HG03457 (cell line): ENCODE data around the gene HSBP1L1.
"Not testable (repeated sequence)": the region's sequence is repeated elsewhere in the genome, so short reads cannot be mapped to it uniquely, and the experiment has no call there.

Experiments used
- ATAC-seq: cut with Tn5 transposase; IDR thresholded peaks from one replicate; pipeline ENCODE4 v1.9.1; 2021; ENCODE audit warnings: moderate number of reproducible peaks; ENCODE audit not compliant: unreplicated experiment

The HSBP1L1 gene

DNA sequence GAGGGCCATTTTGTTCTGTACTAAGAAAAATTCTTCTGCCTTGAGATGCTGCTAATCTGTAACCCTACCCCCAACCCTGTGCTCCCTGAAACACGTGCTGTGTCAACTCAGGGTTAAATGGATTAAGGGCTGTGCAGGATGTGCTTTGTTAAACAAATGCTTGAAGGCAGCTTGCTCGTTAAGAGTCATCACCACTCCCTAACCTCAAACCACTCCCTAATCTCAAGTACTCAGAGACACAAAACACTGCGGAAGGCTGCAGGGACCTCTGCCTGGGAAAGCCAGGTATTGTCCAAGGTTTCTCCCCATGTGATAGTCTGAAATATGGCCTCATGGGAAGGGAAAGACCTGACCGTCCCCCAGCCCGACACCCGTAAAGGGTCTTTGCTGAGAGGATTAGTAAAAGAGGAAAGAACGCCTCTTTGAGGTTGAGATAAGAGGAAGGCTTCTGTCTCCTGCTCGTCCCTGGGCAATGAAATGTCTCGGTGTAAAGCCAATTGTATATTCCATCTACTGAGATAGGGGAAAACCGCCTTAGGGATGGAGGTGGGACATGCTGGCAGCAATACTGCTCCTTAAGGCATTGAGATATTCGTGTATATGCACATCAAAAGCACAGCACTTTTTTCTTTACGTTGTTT lies 4.2 kb upstream of the HSBP1L1 start:
- ATAC-seq = not testable (repeated sequence)

DNA sequence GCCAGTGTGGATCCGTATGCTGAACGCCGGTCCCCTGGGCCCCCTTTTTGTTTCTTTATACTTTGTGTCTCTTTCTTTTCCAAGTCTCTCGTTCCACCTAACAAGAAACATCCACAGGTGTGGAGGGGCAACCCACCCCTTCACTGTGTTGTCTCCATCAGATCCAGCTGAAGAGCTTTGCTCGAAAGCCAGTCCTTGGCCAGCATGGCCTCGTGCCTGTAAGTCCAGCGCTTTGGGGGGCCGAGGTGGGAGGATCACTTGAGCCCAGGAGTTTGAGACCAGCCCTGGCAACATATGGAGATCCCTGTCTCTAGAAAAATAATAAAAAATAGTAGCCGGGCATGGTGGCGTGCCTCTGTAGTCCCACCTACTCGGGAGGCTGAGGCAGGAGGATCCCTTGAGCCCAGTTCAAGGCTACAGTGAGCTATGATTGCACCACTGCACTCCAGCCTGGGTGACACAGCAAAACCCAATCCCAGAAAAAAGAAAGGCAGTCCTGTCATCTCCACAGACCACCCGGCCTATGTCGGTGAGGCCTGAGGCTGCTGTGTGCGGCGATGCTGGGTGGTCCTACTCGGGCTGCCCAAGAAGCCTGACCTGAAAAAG lies 3.4 kb upstream of the HSBP1L1 start:
- ATAC-seq = no peak

DNA sequence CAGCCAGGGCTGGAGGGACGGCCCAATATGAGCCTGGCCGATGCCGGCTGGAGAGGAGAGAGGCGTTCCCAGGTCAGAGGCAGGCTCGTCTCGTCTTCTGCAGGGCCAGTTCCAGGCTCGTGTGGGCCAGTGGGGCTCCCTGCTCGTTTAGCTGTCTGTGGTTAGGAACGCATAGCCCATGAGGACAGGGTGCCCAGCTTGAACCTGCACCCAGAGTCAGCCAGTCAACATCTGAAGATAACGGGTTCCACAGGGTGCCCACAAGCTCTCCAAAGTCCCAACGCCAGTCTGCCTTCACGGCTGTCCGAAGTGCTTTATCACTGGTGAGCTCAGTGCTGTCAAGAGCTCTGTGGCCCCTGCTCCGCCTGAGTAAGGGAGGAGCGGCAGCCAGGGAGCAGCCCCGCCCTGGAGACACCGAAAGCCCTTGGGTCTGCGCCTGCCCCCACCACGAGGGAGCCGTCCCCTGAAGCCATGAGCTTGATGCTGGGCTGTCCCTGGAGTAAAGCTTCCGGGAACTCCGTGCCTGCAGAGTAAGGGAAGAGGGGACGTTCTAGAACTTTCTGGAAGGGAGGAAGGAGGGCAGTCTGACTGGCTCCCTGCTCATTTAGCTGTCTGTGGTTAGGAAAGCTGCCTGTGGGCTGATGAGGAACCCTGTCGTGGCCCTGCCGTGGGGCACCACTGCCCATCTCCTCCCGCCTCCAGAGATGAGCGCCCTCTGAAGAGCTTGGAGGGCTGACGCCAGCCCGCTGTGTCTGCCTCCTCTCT lies 2.7 kb upstream of the HSBP1L1 start:
- ATAC-seq = no peak

DNA sequence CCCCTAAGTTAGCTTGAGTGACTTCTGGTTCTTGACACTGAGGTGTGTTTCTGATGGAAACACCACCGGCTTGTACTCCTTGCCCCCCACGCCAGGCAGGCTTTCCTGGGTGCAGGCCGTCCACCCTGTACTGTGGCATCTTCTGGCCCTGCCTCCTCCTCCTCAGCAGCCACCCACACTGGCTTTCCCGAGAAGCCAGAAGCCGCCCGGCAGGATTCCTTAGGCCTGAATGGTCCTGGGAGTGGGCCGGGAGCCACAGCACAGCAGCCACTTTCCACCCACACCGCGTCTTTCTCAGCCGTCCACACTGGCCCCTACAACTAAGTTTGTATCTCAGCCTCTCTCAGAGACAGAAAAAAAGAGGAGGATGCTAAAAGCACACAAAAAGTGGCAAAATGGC lies 2.1 kb upstream of the HSBP1L1 start:
- ATAC-seq = no peak

DNA sequence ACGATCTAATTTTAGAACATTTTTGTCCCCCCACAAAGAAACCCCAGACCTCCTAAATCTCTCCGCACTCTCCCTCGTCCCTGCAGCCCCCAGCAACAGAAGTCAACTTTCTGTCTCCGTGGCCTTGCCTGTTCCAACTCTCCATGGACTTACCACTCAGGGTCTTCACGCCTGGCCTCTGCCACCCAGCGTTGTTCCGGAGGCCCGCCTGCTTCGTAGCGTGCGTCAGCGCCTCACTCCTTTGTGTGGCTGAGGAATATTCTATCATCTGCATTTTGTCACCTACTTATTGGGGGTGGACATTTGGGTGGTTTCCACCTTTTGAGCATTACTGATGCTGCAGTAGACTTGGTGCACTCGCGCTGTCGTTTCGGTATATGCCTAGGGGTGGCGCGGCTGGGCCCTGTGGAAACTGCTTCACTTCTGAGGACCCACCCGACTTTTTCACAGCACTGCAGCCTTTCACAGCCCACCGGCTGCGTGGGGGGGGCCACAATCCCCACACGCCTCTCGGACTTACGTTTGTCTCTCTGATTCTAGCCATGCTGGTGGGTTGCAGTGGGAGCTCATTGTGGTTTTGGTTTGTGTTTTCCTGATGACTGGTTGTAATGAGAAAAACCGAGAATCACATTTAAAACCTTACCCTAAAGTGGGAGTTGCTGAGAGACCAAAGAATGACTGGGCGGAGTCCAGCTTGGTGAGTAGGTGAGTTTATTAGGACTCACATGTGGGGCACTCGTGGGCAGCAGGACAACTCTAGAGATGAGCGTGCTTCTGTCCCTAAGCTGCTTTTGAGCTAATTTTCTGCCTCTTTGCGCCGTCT lies 1.4 kb upstream of the HSBP1L1 start:
- ATAC-seq = peak; percentile 58

DNA sequence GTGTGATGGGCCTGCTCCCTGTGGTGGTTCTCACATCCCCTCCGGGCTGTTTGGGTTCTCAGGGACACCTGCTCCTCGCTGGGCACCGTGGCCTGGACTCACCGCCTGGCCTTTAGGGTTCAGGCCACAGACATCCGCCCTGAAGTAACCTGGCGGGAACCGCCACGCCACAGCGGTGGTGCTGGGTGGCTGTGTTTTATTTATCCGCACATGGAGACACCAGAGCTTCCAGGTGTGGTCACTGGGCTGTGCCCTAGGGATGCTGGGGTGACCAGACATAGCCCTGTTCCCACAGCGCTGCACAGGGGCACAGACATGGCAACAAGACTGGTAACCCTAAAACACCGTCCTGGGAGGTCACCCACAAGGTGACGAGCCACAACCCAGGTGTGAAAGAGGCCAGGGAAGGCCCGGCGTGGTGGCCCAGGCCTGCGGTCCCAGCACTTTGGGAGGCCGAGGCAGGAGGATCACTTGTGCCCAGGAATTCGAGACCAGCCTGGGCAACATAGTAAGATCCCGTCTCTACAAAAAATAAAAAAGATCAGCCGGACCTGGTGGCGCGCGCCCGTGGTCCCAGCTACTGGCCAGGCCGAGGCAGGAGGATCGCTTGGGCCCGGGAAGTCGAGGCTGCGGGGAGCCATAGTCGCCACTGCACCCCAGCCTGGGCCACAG lies 649 bp upstream of the HSBP1L1 start:
- no peak for ATAC-seq

DNA sequence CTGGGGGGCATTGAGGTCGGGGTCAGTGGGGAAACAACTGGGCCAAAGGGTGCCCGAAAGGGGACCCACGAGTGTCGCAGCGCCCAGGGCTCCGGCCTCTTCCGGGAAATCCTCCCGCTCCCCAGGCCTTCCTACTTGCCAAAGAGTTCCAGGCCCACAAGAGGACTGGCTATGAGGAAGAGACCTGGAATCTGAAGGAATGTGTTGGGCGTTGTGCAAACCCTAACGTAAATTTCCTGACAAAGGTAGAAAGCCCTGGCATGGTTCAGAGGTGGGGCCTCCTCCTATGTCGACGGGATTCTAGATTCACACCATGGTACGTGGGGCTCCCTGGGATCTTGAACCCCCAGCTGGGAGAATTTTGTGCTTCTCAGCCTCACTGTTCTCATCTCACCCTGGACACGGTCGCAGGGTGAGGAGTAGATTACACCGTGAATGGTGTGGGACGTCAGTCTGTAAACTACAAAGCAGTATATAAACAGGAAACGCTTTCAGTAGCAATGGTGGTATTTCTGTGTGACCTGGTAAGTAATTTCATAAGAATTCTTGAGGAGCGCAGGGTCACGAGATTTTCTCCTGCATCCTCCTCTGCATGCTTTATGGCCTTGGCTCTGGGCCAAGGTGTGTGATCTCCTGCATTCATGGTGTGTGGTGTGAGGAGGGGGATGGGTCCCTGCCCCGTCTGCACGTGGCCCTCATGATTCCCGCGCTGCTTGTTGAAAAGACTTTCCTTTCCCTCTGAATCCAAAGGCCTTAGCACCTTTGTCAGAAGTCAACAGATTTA lies 868 bp downstream of the HSBP1L1 start:
- ATAC-seq = no peak

DNA sequence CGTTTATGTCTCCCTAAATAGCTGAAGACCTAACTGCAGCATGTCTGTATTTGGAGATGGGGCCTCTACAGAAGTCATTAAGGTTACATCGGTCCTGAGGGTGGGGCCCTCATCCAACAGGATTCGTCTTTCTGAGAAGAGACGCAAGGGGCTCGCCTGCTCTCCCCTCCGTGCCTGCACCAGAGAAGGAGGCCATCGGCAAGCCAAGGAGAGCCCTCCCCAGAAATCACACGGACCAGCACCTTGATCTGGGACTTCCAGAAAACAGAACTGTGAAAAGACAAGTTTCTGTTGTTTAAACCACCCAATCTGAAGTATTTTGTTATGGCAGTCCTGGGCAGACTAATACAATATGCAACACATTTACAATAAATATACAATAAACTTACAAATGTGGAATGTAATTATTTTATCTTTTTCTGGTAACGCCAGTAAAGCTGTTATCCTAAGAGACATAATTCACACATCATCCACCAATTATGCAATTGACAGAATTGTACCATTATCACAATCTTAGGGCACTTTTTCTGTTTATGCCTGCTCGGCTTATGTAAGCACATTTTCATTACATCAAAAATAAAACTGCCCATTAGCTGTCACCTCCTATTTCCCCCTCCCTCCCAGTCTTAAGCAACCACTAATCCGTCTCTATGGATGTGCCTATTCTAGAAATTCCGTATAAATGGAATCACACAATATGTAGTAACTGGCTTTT lies 6.1 kb downstream of the HSBP1L1 start:
- no peak for ATAC-seq

DNA sequence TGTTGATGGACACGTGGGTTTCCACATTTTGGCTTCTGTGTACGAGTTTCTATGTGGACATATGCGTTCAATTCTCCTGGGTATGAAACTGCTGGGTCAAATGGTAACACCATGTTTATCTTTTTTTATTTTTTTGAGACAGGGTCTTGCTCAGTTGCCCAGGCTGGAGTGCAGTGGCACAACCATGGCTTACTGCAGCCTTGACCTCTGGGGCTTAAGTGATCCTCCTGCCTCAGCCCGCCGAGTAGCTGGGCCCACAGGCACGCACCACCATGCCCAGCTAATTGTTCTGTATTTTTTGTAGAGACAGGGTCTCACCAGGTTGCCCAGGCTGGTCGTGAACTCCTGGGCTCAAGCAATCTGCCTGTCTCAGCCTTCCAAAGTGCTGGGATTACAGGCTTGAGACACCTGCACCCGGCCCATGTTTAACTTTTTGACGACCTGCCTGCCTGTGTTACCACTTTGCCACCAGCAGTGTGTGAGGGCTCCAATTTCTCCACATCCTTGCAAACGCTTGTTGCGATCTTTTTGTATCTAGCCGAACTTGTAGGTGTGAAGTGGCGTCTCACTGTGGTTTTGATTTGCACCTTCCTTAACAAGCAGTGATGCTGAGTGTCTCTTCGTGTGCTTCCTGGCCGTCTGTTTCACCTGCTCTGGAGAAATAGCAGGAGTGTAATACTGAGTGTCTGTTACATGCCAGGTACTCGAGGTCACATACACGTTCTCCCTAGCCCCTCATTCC lies 6.9 kb downstream of the HSBP1L1 start:
- no peak for ATAC-seq

DNA sequence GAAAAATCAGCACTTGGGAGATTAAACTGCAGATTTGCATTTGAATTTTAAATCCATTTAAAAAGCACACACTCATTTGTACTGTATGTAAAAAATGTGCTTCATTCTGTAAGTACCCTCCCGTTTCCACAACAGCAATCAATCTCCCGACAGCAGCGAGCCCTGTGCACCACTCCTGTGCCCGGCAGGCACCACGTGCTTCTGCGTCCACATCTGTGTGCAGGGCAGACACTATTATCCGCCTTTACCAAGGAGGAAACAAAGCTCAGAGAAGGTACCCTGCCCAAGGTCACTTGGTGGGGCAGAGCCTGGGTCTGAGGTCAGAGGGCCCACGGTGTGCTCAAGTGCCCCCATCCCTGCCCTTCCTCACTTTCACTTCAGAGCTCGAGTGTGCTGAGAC lies 7.5 kb downstream of the HSBP1L1 start:
- ATAC-seq = no peak

DNA sequence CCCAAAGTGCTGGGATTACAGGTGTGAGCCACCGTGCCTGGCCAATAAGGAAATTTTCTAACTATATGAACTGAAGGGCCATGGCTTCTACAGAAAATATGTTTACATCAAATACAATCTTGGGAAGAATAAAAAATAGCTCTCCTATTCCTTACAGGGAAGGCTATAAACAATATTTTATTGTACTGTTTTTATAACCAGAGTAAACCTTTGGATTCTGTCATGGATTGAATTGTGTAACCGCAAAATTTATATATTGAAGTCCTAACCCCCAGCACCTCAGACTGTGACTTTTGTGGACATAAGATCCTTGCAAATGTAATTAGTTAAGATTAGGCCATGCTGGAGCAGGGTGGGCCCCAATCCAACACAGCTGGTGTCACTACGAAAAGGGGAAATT lies 8.3 kb downstream of the HSBP1L1 start:
- ATAC-seq = no peak

DNA sequence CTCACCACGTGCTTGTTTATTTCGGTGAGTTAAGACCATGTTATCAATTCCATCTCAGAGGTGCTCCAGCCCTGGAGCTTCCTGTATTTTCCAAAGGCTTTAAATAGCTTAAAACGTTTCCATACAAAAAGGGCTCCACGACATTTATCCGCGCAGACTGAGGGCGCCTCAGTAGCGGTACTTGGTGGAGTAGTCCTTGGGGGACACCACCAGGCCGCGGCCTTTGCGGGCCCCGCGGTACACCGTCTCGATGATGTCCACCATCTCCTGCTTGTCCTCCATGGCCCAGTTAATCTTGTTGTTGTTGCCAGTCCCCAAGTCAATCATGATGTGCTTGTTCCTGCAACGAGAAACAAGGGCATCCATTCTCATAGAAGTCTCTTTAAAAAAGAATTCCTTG lies 9.1 kb downstream of the HSBP1L1 start:
- no peak for ATAC-seq

DNA sequence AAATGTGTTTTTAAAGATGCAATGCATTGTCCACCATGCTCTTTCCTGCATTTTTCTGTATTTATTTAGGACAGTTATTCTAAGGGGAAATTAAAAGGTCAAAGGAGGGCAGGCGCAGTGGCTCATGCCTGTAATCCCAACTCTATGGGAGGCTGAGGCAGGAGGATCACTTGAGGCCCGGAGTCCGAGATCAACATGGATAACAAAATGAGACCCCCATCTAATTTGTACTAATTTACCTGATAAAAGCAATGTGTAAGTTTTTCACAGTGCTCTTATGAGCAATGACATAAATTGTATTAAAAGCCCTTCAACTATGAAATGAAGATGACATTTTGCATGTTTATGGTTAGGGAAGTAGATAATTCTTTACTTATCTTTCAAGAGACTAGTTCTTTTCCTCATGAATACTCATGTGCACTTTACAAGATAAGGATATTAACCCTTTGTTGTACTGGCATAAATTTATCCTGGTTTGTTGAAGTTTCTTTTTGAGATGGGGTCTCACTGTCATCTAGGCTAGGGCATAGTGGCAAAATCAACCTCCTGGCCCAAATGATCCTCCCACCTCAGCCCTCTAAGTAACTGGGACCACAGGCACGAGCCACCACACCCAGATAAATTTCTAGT lies 9.7 kb downstream of the HSBP1L1 start:
- no peak for ATAC-seq

DNA sequence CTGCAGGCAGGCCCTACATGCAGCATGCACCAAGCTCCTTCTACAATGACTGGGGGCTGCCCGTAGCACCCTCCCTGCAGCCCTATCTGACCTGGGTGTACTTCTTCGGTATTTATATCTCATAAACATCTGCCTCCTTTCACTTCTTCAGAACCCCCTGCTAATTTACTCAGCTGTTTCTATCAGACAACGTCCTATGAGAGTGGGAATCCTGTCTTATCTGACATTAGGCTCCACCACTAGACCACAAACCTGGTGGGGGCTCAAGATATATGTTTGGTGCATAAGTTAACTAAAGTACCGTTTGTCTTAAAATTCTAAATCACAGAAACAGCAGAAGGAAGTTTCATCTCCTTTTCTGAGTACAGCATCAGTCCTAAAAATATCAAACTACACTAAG lies 10.6 kb downstream of the HSBP1L1 start:
- ATAC-seq = no peak

DNA sequence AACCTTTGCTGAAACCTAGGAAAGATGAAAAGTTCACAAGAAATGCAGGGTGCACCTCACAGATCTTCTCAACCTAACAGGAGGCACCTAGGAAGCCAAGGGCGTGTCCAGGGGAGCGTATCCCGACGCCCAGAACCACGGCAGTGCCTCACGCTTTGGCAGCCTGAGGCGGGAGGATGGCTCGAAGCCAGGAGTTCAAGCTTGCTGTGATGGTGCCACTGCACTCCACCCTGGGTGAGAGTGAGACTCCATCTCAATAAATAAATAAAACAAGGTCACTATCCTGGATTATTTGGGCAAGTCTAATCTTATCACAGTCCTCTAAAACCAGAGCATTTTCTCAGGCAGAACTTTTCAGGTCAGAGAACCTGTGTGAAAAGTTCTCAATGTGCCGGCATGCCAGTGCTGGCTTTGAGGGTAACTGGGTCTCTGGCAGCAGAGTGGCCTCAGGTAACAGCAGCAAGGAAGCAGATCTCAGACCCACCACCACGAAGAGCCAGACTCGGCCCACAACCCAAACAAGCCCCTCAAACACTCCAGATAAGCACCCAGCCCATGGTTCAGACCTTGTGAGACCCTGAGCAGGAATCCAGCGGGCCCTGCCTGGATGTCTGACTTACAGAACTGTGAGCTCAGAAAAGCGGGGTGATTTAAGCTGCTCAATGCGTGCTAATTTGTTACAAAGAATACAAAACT lies 11.7 kb downstream of the HSBP1L1 start:
- ATAC-seq = no peak

DNA sequence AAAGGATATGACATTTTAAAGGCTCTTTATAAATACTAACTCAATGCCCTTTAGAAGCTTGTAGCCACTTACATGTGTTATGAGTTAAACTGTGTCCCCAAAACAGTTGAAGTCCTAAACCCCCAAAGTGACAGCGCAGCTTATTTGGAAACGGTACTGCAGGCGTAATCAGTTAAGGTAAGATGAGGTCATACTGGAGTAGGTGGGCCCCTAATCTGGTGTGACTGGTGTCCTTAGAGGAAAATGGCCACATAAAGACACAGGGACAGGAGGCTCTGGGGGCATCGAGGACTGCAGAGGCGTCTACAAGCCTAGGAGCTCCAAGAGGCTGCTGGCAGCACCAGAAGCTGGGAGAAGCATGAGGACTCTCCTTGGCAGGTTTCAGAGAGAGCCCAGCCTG lies 15.4 kb downstream of the HSBP1L1 start:
- ATAC-seq = no peak

DNA sequence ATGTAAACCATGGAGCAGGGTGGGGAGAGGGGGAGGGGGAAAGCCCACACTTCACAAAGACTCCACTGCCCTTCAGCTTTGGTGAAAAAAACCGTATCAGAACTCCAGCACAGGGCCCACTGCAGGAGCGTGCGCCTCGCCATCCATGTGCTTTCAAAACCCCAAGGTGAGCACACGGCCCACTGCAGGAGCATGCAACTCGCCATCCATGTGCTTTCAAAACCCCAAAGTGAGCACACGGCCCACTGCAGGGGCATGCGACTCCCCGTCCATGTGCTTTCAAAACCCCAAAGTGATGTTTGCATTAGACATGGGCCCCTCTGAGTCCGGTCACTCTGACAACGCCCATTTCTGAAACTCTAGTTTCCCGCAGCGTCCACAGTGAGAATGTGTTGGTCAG lies 16.1 kb downstream of the HSBP1L1 start:
- no peak for ATAC-seq

DNA sequence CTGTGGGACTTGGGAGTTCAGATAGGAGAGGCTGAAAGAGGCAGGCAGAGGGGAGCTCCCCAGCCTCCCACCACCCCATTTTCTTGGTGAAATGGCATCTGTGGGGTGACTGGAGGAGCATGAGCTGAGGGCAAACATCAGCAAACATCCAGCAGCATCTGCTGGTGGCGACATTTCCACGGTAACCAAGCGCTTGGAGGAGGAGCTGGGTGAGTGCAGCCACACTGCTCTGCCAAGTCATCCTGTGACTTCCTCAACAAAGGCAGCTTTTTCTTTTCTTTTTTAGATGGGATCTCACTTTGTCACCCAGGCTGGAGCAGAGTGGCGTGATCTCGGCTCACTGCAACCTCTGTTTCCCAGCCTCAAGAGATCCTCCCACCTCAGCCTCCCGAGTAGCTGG lies 18.3 kb downstream of the HSBP1L1 start:
- no peak for ATAC-seq
